Body of pancreas (tissue), 4 donors: ENCODE results near the gene PTDSS2. TPM values are rescaled to one million over a fixed set of nuclear protein-coding genes. Genes with fewer than 3 reads are reported as not detected.

Source experiments
- ATAC-seq: fragments of 150-250 bp; one replicate; pipeline ENCODE4 v1.9.1; 2016
- DNase-seq, 4 donors: peaks; one replicate each; pipeline ENCODE4 v3.0.0-alpha.2; 2019
- H3K27ac ChIP-seq, 4 donors: fragments of 200-600 bp; sonication (generic); 1 replicate in 3 of 4; 2 replicates in 1 of 4; pipeline versions ENCODE4 v1.5.1 to v1.6.1; 2016 to 2019; ENCODE audit warnings: mild to moderate bottlenecking in 1 of 4, mixed read lengths in 1 of 4, moderate library complexity in 1 of 4
- H3K27me3 ChIP-seq, 2 donors: fragments of 200-600 bp; sonication (generic); one replicate each; pipeline ENCODE4 v1.6.0; 2016; ENCODE audit warnings: mild to moderate bottlenecking in 1 of 2
- H3K36me3 ChIP-seq, 2 donors: fragments of 200-600 bp; sonication (generic); replicated peaks in 1 of 2; 2 replicates each; pipeline ENCODE4 v1.5.1; 2016; ENCODE audit warnings: low read depth in 2 of 2; ENCODE audit not compliant: insufficient read depth in 1 of 2
- H3K4me1 ChIP-seq: fragments of 200-600 bp; sonication (generic); one replicate; pipeline ENCODE4 v1.6.0; 2016
- H3K4me3 ChIP-seq, 2 donors: fragments of 200-600 bp; sonication (generic); 1 replicate in 1 of 2; 2 replicates in 1 of 2; pipeline ENCODE4 v1.5.1; 2016 to 2019
- H3K9me3 ChIP-seq, 3 donors: fragments of 200-600 bp; sonication (generic); 1 replicate in 2 of 3; 2 replicates in 1 of 3; pipeline ENCODE4 v1.5.1; 2016
- CTCF ChIP-seq, 7 experiments: fragments of 450-650 bp in 4 of 7; fragments of 200-600 bp in 3 of 7; sonication (generic) in 3 of 7; IDR thresholded peaks; one replicate each; pipeline ENCODE4 v1.5.1; 2016 to 2019; ENCODE audit warnings: antibody characterized with exemption in 7 of 7
- POLR2A ChIP-seq, 3 donors: fragments of 450-650 bp; IDR thresholded peaks; one replicate each; pipeline ENCODE4 v1.6.1; 2016; ENCODE audit warnings: antibody characterized with exemption in 3 of 3, mild to moderate bottlenecking in 2 of 3
- WGBS, 2 donors: methylation state at CpG; one replicate each; pipeline ENCODE4 v1.1.5; 2017; 5-methylcytosine and 5-hydroxymethylcytosine counted together
- intact Hi-C: fragments of 100-400 bp; cut with DNase I; formaldehyde crosslinking; loops from one replicate; pipeline ENCODE4 v1.15.1; 2023
- total RNA-seq, 2 donors: library from RNA; depleted of rRNA; stranded (reverse); fragments of >200 nt; gene quantifications; one replicate each; pipeline ENCODE4 v1.1.0, GENCODE V29; 2016

Gene PTDSS2
- total RNA-seq, 2 donors from 2014 or later, result 17.4 to 93.3 TPM

- Histone ChIP-seq H3K36me3 (no peaks in the 10 kb centered on the region), H3K27me3 (no peaks in the 10 kb centered on the region), H3K9me3 (no peaks in the 10 kb centered on the region), H3K4me3 (no peak overlapping the region), H3K4me1 (peaks cover 5% of the 10 kb centered on the region), H3K27ac (no peak overlapping the region)
- WGBS, 2 donors, result 92 to 95% methylated on average over 55 to 60 of the region's 61 CpGs
- ATAC-seq (no peak), DNase-seq (no peak)
- intact Hi-C loops, result no loop called here
- TF ChIP-seq CTCF (IDR thresholded peaks at IDR 0.05) (no peak), POLR2A (IDR thresholded peaks at IDR 0.05) (no peak)
Measured at GRCh38 chr11:471468-472145, 21.5 kb downstream of the PTDSS2 start.

- Histone ChIP-seq H3K36me3 (no peaks in the 10 kb centered on the region), H3K27ac (no peak overlapping the region), H3K4me3 (no peak overlapping the region), H3K4me1 (peaks cover 5% of the 10 kb centered on the region), H3K27me3 (no peaks in the 10 kb centered on the region), H3K9me3 (no peaks in the 10 kb centered on the region)
- DNase-seq (no peak), ATAC-seq (no peak)
- TF ChIP-seq POLR2A (IDR thresholded peaks at IDR 0.05) (no peak), CTCF (IDR thresholded peaks at IDR 0.05) (no peak)
- 90 to 94% methylated on average over 6 to 11 of the region's 13 CpGs for WGBS, 2 donors
- intact Hi-C loops, result no loop called here
Measured at GRCh38 chr11:472272-472671, 22.2 kb downstream of the PTDSS2 start.

- H3K4me1 ChIP-seq, result peaks cover 5% of the 10 kb centered on the region
- no peaks in the 10 kb centered on the region for H3K9me3 ChIP-seq
- no peak for TF ChIP-seq POLR2A (IDR thresholded peaks at IDR 0.05)
- intact Hi-C loops, result no loop called here
- H3K27me3 ChIP-seq, result no peaks in the 10 kb centered on the region
- 90 to 100% methylated on average over 1 to 27 of the region's 28 CpGs for WGBS, 2 donors
- DNase-seq (no peak), ATAC-seq (no peak)
- H3K4me3 ChIP-seq, result no peak overlapping the region
- H3K27ac ChIP-seq, result no peak overlapping the region
- no peaks in the 10 kb centered on the region for H3K36me3 ChIP-seq
Measured at GRCh38 chr11:472816-473215, 22.7 kb downstream of the PTDSS2 start.

- intact Hi-C loops, result no loop called here
- ATAC-seq (no peak), DNase-seq (no peak)
- no peaks in the 10 kb centered on the region for H3K27me3 ChIP-seq
- 93 to 95% methylated on average over 13 to 19 of the region's 19 CpGs for WGBS, 2 donors
- no peaks in the 10 kb centered on the region for H3K9me3 ChIP-seq
- no peak overlapping the region for H3K27ac ChIP-seq
- H3K36me3 ChIP-seq, result no peaks in the 10 kb centered on the region
- H3K4me1 ChIP-seq, result peaks cover 5% of the 10 kb centered on the region
- TF ChIP-seq CTCF (IDR thresholded peaks at IDR 0.05) (no peak), POLR2A (IDR thresholded peaks at IDR 0.05) (no peak)
- no peak overlapping the region for H3K4me3 ChIP-seq
Measured at GRCh38 chr11:473415-473814, 23.3 kb downstream of the PTDSS2 start.

- no peaks in the 10 kb centered on the region for H3K36me3 ChIP-seq
- intact Hi-C loops, result no loop called here
- ATAC-seq, result no peak
- no peak overlapping the region for H3K4me3 ChIP-seq
- DNase-seq, result no peak
- TF ChIP-seq POLR2A (IDR thresholded peaks at IDR 0.05) (no peak), CTCF (IDR thresholded peaks at IDR 0.05) (no peak)
- H3K27me3 ChIP-seq, result no peaks in the 10 kb centered on the region
- WGBS, 2 donors, result 89 to 93% methylated on average over 22 of the region's 22 CpGs
- H3K9me3 ChIP-seq, result no peaks in the 10 kb centered on the region
- no peak overlapping the region for H3K27ac ChIP-seq
- H3K4me1 ChIP-seq, result peaks cover 5% of the 10 kb centered on the region
Measured at GRCh38 chr11:473962-474785, 24.1 kb downstream of the PTDSS2 start.
